ENCODE results near the gene SPA17.

The SPA17 gene

DNA sequence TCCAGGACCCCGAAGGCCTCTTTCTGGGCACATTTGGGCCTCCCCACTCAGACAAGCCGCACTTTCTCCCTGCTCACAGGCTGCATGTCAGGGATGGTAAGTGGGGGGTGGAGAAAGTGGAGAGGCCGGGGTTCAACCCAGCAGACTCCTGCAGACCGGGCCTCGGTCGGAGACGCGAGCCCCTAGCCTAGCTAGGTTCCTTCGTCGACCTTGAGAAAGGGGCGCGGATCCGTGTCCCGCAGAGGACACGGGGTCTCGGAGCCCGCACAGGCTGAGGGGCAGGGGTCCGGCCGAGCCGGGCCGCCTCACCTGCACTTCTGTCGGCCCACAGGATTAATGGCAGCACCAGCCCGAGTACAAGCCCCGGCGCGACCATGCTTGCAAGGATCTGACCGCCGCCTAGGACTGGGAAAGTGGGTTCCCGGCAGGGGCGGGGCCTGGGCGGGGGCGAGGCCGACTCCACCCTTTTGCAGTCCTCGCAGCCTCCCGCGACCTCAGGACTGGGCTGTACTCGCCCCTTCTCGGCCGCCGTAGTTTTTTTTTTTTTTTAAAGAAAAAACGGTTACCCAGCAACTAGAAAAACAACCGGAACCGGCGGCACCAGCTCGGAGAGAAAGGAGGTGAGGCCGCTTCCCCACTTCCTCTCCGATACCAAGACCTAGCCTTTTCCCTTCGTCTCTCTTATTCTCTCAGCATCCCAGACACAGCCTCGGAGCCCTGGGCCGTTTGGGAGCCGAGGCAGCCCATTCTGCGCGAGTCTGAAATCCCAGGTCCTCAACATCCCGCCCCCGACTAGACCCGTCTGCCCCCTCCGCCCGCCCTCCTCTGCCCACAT is at the start of gene SPA17, which contains the start of gene SIAE:
Gene SPA17, plus strand, starts transcription at position 572 of the 835 bp plus-strand sequence. CDS start 1,361 bp downstream, outside the sequence.
Gene SIAE, minus strand, starts transcription at position 407 of the 835 bp plus-strand sequence. Its CDS starts 31 bp downstream, at position 376.
- peak; percentile 42 to 74 for DNase-seq (ENCODE audit: extremely low read depth in 1 of 2, low read depth in 1 of 2)

DNA sequence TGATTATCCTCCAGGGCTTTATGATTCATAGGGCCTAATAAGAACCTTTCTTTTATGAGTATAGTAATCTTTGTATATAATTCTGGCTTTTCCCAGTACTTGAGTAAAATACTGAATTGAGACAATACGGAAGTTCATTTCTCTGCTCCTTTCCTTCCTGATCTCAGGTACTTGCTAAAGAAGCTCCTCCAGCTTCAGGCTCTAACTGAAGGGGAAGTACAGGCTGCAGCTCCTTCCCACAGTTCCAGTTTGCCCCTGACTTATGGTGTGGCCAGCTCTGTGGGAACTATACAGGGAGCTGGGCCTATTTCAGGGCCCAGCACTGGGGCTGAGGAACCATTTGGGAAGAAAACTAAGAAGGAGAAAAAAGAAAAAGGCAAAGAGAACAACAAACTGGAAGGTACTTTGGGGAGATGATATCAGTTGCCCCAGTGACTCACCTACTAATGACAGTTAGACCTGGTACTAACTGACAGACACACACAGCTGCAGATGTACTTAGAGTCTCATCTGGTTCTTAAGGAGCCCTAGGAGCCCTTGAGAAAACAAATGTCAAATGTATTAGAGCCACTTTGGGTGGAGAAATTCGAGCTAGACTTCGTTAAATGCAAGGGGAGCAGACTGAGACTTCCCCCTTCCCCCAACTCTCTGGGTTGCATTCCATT is 48.1 kb upstream of the SPA17 start:
- no peak for DNase-seq (ENCODE audit: extremely low read depth in 1 of 2, low read depth in 1 of 2)

DNA sequence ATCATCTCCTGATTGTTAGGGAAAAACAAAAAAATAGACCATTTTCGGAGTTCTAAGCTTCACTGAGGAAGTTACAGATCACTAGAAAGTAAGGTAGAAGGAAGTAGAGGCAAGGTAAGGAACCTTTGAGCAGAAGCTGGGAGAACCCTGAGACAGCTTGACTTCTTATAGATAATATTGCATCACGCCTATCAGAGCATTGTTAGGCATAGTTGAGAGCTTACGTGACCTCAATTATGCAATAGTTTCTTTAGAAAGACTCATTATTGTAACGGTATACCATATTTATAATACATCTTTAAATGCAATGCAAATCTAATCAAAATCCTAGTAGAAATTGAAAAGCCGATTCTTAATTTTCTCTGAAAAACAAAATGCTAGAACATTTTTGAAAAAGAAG is 46.2 kb upstream of the SPA17 start:
- no peak for DNase-seq (ENCODE audit: extremely low read depth in 1 of 2, low read depth in 1 of 2)

GRCh38 chr11:124629961-124630360 is 43.7 kb upstream of the SPA17 start:
- DNase-seq (ENCODE audit: extremely low read depth in 1 of 2, low read depth in 1 of 2): no peak

DNA sequence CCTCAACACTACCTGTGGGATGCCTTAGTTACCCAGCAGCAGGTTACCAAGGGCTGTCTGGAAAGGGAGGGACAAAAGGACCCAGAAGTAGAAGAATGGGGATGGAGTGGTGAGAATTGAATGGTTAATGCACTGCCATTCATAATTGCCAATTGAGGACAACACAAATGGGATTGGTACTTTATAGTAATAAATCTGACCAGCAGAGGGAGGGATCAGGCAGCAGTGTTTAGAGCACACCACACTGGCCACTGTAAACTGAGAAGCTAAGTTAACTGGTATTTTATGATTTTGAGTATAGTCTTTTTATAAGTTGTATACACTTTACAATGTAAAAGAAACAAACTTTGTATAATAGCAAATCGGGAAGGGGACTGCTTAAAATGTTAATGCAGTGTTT is 40.3 kb upstream of the SPA17 start:
- DNase-seq (ENCODE audit: extremely low read depth in 1 of 2, low read depth in 1 of 2): no peak

DNA sequence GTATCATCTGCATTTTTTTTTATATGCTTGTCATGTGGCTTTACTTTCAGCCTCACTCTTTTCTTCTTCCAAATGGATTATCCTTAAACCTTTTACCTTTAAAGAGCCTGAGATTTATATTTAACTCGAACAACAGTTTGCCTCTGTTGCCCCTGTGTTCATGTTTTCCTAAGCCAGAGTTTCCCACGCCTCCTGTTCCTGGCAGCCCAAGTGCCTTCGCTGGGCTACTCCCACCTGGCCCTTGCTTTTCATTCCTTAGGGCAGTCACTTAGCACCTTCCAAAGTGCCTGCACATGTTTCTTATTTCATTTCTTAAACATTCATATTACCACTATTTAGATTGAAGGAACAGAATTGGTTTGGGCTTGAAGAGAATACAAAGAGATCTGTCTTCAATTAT is 37.8 kb upstream of the SPA17 start:
- DNase-seq (ENCODE audit: extremely low read depth in 1 of 2, low read depth in 1 of 2): no peak

DNA sequence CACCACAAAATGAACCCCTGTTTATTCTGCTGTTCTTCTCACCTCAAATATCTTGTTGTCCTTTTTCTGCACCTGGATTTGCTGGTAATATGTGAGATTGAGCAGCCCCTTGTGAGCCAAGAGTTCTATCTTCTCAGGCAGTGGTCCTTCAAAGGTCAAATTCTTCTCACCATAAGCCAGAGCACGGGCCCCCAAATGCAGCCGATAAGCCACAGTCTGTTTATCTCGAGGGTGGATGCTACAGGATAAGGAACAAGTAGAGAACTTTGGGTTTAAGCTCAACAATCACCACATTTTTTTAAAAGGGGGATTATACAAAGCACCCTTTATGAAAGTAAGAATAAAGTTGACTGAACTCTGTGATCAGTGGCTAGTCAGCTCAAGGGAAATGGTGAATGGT is 35.2 kb upstream of the SPA17 start:
- DNase-seq (ENCODE audit: extremely low read depth in 1 of 2, low read depth in 1 of 2): no peak

DNA sequence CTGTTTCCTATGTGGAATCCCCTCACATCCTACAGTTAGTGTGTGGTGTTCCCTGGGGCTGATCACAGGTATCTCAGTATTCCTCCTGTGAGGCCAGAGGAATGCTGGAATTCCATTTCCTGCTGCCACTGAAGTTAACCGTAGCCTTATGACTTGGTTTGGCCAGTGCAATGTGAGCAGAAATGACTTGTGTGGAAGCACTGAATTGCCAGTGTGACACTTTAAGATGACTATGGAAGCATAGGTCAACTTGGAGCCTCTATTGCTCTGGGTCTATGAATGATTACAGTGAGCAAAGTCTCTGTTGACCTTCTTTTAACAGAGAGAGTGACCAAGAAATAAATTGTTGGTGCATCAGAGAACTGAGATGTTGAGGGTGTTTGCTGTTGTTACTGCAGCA is 34.5 kb upstream of the SPA17 start:
- no peak for DNase-seq (ENCODE audit: extremely low read depth in 1 of 2, low read depth in 1 of 2)

DNA sequence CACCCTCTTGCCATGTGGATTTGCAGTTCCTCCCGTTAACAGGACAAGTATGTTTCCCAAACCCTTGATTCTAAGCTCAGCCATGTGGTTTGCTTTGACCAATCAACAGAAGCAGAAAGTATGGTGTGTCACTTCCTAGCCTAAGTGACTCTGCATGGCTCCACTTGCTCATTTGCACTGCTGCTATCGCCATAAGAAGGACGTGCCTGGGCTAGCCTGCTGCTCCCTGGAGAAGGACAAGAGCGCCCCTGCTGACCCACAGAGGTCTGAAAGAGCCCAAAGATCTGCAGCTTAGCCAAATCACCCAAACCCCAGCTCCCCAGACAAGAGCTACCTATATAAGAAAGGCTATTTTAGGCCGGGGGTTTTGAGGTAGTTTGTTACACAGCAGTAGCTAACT is 33.0 kb upstream of the SPA17 start:
- no peak for DNase-seq (ENCODE audit: extremely low read depth in 1 of 2, low read depth in 1 of 2)

GRCh38 chr11:124642628-124643027 is 31.1 kb upstream of the SPA17 start:
- DNase-seq (ENCODE audit: extremely low read depth in 1 of 2, low read depth in 1 of 2): no peak

DNA sequence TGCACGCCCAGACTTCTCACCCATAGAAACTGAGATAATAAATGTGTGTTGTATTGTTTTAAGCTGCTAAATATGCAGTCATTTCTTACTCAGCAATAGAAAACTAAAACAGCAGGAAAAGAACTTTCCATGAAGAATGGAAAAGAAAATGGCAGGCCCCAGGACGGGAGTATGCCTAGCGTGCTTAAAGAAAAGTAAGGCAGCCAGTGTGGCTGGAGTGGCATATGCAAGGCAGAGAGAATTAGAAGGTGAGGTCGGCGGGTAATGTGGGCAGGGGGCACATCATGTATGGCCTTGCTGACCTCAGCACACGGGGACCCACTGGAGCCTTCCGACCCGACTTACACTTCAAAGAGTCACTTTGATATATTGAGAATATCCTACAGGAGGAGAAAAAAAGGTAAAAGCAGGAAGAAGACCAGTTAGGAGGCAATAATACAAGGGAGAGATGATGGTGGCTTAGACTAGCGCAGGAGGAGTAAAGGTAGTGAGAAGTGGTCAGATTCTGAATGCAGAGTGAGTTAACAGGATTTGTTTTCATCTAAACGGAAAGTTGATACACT is 30.6 kb upstream of the SPA17 start:
- no peak for DNase-seq (ENCODE audit: extremely low read depth in 1 of 2, low read depth in 1 of 2)

DNA sequence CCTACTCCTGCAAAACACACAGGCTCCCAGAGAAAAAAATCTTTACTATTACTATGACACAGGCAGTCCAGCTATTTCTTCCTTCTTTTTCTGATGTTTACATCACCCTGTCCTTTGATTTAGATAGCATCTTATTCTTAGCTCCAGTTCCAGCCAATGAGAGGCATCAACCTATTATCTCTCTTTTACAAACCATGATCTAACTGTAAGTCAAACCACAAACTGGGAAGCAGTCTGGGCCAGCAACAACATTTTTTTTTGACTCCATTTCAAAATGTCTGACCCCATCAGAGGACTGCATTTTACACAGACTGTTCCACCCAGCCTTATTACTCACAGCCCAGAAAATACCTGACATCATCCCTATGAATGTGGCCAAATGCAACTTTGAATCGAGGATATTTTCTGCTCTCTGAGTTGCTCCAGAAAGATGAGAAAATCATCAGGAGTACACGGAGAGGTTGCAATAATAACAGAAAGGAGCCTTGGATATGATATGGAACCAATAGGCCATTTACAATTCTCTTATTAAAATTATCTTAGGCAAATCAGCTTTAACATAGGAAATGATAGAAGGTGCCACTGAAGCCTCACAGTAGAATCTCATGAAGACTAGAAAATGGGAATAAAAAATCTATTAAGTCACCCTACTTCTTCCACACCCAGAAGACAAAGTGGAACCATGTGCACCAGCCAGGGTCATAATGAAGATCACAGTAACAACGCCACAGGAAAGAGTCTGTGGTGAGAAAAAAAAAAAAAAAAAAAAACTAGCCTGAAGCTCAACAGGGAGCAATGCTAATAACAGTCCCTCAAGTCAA is 29.9 kb upstream of the SPA17 start:
- no peak for DNase-seq (ENCODE audit: extremely low read depth in 1 of 2, low read depth in 1 of 2)

- DNase-seq (ENCODE audit: extremely low read depth in 1 of 2, low read depth in 1 of 2): no peak
These were observed 29.1 kb upstream of the SPA17 start for GRCh38 chr11:124644426-124645280.

- no peak for DNase-seq (ENCODE audit: extremely low read depth in 1 of 2, low read depth in 1 of 2)
These were observed 27.6 kb upstream of the SPA17 start for GRCh38 chr11:124646148-124646547.

DNA sequence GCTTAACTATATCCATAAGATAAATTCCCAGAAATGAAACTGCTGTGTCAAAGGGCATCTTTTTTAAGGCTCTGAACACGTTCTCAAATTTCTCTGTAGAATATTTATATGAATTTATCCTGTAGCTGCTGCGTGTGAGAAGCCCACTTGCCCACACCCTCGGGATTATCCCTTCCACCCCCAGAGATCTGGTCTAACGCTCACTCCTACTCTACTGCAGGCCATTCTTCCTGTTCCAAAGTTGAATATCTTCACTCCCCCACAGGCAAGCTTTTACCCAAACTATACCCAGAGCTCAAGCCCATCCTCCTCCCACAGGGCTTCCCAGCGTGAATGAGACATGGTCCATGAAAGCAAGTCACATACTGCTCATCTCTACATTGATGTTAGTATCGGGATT is 25.1 kb upstream of the SPA17 start:
- DNase-seq (ENCODE audit: extremely low read depth in 1 of 2, low read depth in 1 of 2): no peak

- no peak for DNase-seq (ENCODE audit: extremely low read depth in 1 of 2, low read depth in 1 of 2)
These were observed 16.7 kb upstream of the SPA17 start for GRCh38 chr11:124656774-124657630.

GRCh38 chr11:124657904-124658303 is 15.8 kb upstream of the SPA17 start:
- DNase-seq (ENCODE audit: extremely low read depth in 1 of 2, low read depth in 1 of 2): no peak

- no peak for DNase-seq (ENCODE audit: extremely low read depth in 1 of 2, low read depth in 1 of 2)
These were observed 15.2 kb upstream of the SPA17 start for GRCh38 chr11:124658501-124658900.

DNA sequence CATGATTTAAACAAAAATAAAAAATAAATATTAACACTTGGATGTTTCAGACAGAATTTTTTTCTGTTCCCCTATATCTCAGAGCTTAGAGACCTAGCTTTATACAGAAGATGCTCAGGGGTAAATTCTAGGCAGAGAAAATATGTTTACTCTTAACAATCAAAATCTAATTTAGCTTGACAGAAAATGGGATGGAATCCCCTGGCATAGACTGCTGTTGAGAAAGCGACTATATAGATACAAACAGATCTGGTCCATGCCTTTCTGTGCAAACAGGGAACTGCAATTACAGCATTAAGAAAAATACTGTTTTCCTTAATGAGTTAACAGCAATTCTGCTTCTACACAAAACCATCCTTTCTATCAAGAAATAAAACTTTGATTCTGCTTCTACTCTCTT is 14.7 kb upstream of the SPA17 start:
- no peak for DNase-seq (ENCODE audit: extremely low read depth in 1 of 2, low read depth in 1 of 2)

Data from activated CD8-positive, alpha-beta memory T cell treated with anti-CD3 and anti-CD28 coated beads for 1 hour (primary cell).